OCI-LY3 (cell line): Measurements from ENCODE around the gene IL1RAPL1.

Source experiments
- H2AFZ ChIP-seq: fragments of 200-600, 300-600 bp; shearing (Covaris generic); 2 replicates; pipeline ENCODE4 v1.6.0; 2014; ENCODE audit warnings: antibody characterized with exemption, low read depth, low read length
- H3K27ac ChIP-seq: fragments of 200-600, 300-600 bp; sonication (generic); 2 replicates; pipeline ENCODE4 v1.5.1; 2014; ENCODE audit warnings: mild to moderate bottlenecking, low read length, moderate library complexity, mixed read lengths
- H3K27me3 ChIP-seq: fragments of 200-600, 300-600 bp; sonication (generic); 2 replicates; pipeline ENCODE4 v1.6.1; 2014; ENCODE audit warnings: low read depth, low read length, mixed read lengths
- H3K36me3 ChIP-seq: fragments of 200-600, 300-600 bp; sonication (generic); replicated peaks from 2 replicates; pipeline ENCODE3; 2014; ENCODE audit warnings: low read depth, low read length, mixed read lengths
- H3K4me1 ChIP-seq: fragments of 300-600, 200-600 bp; sonication (generic); 2 replicates; pipeline ENCODE4 v1.6.1; 2014; ENCODE audit warnings: low read length, mixed read lengths
- H3K4me2 ChIP-seq: fragments of 200-600, 300-600 bp; sonication (generic); 2 replicates; pipeline ENCODE4 v1.6.1; 2014; ENCODE audit warnings: low read length, mixed read lengths
- H3K4me3 ChIP-seq: fragments of 300-600, 200-600 bp; sonication (generic); 2 replicates; pipeline ENCODE4 v1.5.1; 2014; ENCODE audit warnings: antibody characterized with exemption, mild to moderate bottlenecking, low read length, moderate library complexity
- H3K79me2 ChIP-seq: fragments of 300-600, 200-600 bp; shearing (Covaris generic); 2 replicates; pipeline ENCODE4 v1.6.1; 2014; ENCODE audit warnings: mild to moderate bottlenecking, low read length, mixed read lengths
- H3K9ac ChIP-seq: fragments of 300-600, 200-600 bp; shearing (Covaris generic); 2 replicates; pipeline ENCODE4 v1.6.0; 2014; ENCODE audit warnings: mild to moderate bottlenecking, low read length, moderate library complexity
- H3K9me3 ChIP-seq: fragments of 200-600, 300-600 bp; shearing (Covaris generic); 2 replicates; pipeline ENCODE4 v1.6.1; 2014; ENCODE audit warnings: low read length, mixed read lengths; ENCODE audit not compliant: insufficient read depth
- H4K20me1 ChIP-seq: fragments of 200-600, 300-600 bp; sonication (generic); 2 replicates; pipeline ENCODE4 v1.6.1; 2016; ENCODE audit warnings: low read length, mixed read lengths; ENCODE audit not compliant: insufficient read depth
- CTCF ChIP-seq: fragments of 200-600, 300-600 bp; sonication (generic); IDR thresholded peaks from 2 replicates; pipeline ENCODE4 v1.5.1; 2014; ENCODE audit warnings: antibody characterized with exemption, low read length, low read depth
- EZH2phosphoT487 ChIP-seq: fragments of 200-600 bp; shearing (Covaris generic); IDR thresholded peaks from 2 replicates; pipeline ENCODE4 v1.6.1; 2018; ENCODE audit warnings: antibody characterized with exemption, mixed run types, low read depth

Gene IL1RAPL1

GRCh38 chrX:29067351-29067750 is 480.1 kb downstream of the IL1RAPL1 start:
- no peak overlapping the region for H2AFZ ChIP-seq
- H3K9me3 ChIP-seq = no peaks in the 10 kb centered on the region
- H3K36me3 ChIP-seq = peaks cover 3% of the 10 kb centered on the region
- no peaks in the 10 kb centered on the region for H3K27me3 ChIP-seq
- no peak overlapping the region for H3K9ac ChIP-seq
- H3K4me2 ChIP-seq = no peak overlapping the region
- H3K4me1 ChIP-seq = no peaks in the 10 kb centered on the region
- no peak overlapping the region for H3K4me3 ChIP-seq
- TF ChIP-seq CTCF = no peak
- no peak for TF ChIP-seq EZH2phosphoT487
- H3K27ac ChIP-seq = no peak overlapping the region
- no peaks in the 10 kb centered on the region for H3K79me2 ChIP-seq
- H4K20me1 ChIP-seq = no peaks in the 10 kb centered on the region

GRCh38 chrX:29071525-29072320 is 484.5 kb downstream of the IL1RAPL1 start:
- TF ChIP-seq EZH2phosphoT487 (no peak), CTCF (no peak)
- no peak overlapping the region for H3K4me2 ChIP-seq

GRCh38 chrX:29082558-29082957 is 495.3 kb downstream of the IL1RAPL1 start:
- Histone ChIP-seq H3K79me2 (no peaks in the 10 kb centered on the region), H4K20me1 (no peaks in the 10 kb centered on the region; the same call in 1 of the 2 replicates), H3K36me3 (no peaks in the 10 kb centered on the region), H3K9me3 (no peaks in the 10 kb centered on the region), H3K4me2 (peak overlapping the region; percentile 55), H3K9ac (no peak overlapping the region), H3K27me3 (peaks cover 11% of the 10 kb centered on the region), H3K4me1 (peaks cover 13% of the 10 kb centered on the region), H2AFZ (no peak overlapping the region), H3K4me3 (no peak overlapping the region; the same call in 1 of the 2 replicates), H3K27ac (no peak overlapping the region)
- TF ChIP-seq EZH2phosphoT487 (no peak), CTCF (no peak)

More at GRCh38 chrX:29071525-29072320, 484.5 kb downstream of the IL1RAPL1 start:
- Histone ChIP-seq H3K9ac (no peak overlapping the region), H3K4me1 (peaks cover 10% of the 10 kb centered on the region), H3K4me3 (no peak overlapping the region), H3K9me3 (no peaks in the 10 kb centered on the region), H3K79me2 (no peaks in the 10 kb centered on the region), H4K20me1 (no peaks in the 10 kb centered on the region), H2AFZ (no peak overlapping the region), H3K36me3 (no peaks in the 10 kb centered on the region), H3K27me3 (no peaks in the 10 kb centered on the region), H3K27ac (no peak overlapping the region)

GRCh38 chrX:29083823-29084222 is 496.6 kb downstream of the IL1RAPL1 start:
- Histone ChIP-seq H4K20me1 (no peaks in the 10 kb centered on the region; the same call in 1 of the 2 replicates), H3K4me3 (no peak overlapping the region), H3K4me1 (peaks cover 13% of the 10 kb centered on the region), H3K4me2 (no peak overlapping the region), H3K79me2 (no peaks in the 10 kb centered on the region), H3K9me3 (no peaks in the 10 kb centered on the region), H3K27me3 (peaks cover 11% of the 10 kb centered on the region), H3K27ac (no peak overlapping the region), H3K36me3 (no peaks in the 10 kb centered on the region), H3K9ac (no peak overlapping the region), H2AFZ (no peak overlapping the region)
- TF ChIP-seq EZH2phosphoT487 (no peak), CTCF (no peak)
